Measurements from ENCODE around the gene CKLF. TPM values are rescaled to one million over a fixed set of nuclear protein-coding genes. Genes with fewer than 3 reads are reported as not detected.

Gene CKLF
- total RNA-seq, 1 experiment from 2014 or later, result 163 TPM

Other genes with a start within 250 kb of the CKLF start
- not detected in 2 replicates for gene CDH5, start 185.9 kb upstream of the CKLF start, total RNA-seq (2014; rRNA removed; shearing (Covaris generic))
- gene BEAN1, start 125.3 kb upstream of the CKLF start, total RNA-seq (2014; rRNA removed; shearing (Covaris generic)), result 0.29 and 0.89 TPM in 2 replicates
- gene TK2, start 2.5 kb upstream of the CKLF start, total RNA-seq (2014; rRNA removed; shearing (Covaris generic)), result 12.0 and 15.5 TPM in 2 replicates
- 0.85 and 1.1 TPM in 2 replicates for gene CMTM1, start 13.9 kb downstream of the CKLF start, total RNA-seq (2014; rRNA removed; shearing (Covaris generic))
- not detected in 2 replicates for gene CMTM2, start 26.9 kb downstream of the CKLF start, total RNA-seq (2014; rRNA removed; shearing (Covaris generic))
- 20.0 and 29.8 TPM in 2 replicates for gene CMTM3, start 52.1 kb downstream of the CKLF start, total RNA-seq (2014; rRNA removed; shearing (Covaris generic))
- gene CMTM4, start 144.2 kb downstream of the CKLF start, total RNA-seq (2014; rRNA removed; shearing (Covaris generic)), result 22.7 and 23.4 TPM in 2 replicates
- 47.7 and 52.8 TPM in 2 replicates for gene DYNC1LI2, start 199.0 kb downstream of the CKLF start, total RNA-seq (2014; rRNA removed; shearing (Covaris generic))
- 0.27 TPM in 1 of 2 replicates, not detected in the other for gene TERB1, start 249.0 kb downstream of the CKLF start, total RNA-seq (2014; rRNA removed; shearing (Covaris generic))